CD4-positive, alpha-beta T cell treated with Interleukin-6 for 4 hours (primary cell): Measurements from ENCODE around the gene KLHL8.
"Not testable (repeated sequence)": the region's sequence is repeated elsewhere in the genome, so short reads cannot be mapped to it uniquely, and the experiment has no call there.

Experiments used
- DNase-seq: peaks from one replicate; pipeline ENCODE4 v3.0.0-alpha.2; 2020; ENCODE audit warnings: mixed read lengths

KLHL8 gene

DNA sequence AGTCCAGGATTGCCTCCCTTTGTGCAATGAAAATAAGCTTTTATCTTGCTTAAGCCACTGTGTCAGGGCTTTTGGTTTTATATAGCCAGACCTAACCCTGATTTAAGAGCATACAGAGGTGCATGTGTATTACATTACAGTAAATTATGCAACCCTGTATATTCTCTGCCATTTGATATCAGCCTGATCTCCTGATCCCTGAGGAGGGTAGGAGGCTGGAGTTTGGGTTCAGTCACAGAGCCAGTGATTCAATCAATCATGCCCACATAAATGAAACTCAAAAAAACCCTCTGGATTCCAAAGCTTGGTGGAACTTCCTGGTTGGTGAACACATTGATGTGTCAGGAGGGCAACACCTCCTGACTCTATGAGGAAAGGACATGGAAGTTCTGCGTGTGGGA, 7.3 kb upstream of the KLHL8 start:
- no peak for DNase-seq

DNA sequence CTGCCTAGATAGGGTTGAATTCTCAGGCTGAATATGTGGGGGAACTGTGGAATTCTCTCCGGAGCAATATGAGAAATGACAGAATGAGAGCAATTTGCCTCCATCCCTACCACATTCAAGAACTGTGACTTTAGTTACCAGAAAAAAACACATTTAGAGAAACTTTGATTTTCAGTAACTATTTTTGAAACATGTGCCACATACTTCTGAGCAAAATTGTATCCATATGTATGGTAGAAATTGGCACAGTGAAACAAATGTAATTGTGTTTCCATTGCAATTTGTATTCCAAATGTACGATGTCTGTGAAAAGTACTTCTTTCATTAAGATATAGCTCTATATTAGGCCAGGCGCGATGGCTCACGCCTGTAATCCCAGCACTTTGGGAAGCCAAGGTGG, 5.5 kb upstream of the KLHL8 start:
- DNase-seq, result no peak

DNA sequence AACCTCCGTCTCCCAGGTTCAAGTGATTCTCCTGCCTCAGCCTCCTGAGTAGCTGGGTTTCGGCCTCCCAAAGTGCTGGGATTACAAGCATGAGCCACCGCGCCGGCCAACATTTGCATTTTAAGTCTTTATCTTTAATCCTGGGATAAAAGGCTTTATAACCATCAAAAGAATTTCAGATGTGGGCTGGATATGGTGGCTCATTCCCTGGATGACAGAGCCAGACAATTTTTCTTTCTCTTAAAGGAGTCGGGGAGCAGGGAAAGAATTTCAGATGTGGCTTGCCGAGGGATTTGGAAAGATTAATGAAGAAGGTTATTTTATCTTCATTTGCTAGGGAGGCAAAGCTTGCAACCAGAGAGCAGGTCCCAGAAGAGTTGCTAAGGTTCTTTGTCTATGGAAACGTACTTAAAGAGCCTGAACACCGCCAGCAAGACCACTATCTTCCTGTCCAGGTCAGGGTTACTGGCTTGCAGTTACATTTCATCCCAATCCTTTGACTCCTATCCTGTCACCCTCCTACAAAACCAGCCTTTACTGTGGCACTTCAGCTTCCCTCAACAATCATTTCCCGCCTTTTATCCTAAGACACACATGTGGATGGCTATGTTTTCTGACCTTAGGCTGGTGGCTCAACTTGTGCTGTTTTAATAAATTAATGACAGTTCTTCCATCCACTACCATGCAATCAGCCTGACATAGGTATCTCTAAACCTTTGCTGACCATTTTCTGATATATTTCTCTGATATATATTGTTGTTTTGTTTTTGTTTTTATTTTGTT, 3.9 kb upstream of the KLHL8 start:
- no peak for DNase-seq

DNA sequence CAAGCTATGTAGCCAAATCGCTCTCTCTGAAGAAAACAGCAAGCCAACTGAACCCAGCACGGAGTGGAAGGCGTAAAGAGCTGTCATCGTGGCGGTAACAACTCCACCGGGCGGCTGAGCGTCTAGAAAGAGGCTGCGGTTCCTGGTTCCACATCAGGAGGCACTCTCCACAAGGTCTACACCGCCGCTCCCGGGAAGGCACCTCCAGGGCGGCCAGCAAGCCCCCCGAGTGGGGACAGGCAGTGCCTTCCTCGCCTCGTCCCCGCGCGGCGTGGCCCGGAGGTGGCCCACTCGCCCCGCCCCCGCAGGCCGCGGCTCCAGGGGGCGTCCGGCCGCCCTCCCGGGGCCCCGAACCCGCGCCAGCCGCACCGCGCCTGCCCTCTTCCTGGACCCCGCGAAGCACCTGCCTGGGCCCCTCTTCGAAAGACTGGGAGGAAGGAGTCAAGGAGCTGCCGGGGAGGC, 755 bp downstream of the KLHL8 start:
- DNase-seq, result peak; percentile 57

DNA sequence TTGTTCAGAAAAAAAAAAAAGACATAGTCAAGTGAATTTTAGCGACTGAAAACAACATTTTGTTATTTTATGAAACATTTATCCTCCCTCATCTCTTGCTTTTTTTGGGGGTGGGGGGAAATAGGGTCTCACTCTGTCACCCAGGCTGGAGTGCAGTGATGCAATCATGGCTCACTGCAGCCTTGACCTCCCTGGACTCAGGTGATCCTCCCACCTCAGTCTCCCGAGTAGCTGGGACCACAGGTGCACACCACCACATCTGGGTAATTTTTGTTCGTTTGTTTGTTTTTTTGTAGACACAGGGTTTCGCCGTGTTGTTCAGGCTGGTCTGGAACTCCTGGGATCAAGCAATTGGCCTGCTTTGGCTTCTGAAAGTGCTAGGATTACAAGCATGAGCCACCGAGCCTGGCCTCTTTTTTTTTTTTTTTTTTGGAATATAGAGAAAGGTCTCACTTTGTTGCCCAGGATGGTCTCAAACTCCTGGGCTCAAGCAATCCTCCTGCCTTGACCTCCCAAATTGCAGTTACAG, 3.1 kb downstream of the KLHL8 start:
- DNase-seq, result not testable (repeated sequence)

DNA sequence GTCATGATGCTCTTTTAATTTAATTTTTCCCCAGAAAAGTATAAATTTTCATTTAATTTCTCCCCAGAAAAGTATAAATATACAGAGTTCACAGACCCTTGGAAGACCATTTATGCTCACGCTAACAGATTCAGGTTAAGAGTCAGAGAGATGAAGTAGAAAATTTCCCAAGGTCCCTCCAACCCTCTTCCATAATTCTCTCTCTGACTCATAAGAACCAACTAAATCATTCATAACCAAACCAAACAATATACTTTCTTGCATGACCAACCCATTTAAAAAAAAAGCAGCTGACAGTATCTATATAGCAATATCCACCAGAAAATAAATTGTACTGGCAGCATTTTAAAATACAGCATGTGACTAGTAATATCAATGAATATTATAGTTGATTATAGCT, 3.9 kb downstream of the KLHL8 start:
- no peak for DNase-seq

DNA sequence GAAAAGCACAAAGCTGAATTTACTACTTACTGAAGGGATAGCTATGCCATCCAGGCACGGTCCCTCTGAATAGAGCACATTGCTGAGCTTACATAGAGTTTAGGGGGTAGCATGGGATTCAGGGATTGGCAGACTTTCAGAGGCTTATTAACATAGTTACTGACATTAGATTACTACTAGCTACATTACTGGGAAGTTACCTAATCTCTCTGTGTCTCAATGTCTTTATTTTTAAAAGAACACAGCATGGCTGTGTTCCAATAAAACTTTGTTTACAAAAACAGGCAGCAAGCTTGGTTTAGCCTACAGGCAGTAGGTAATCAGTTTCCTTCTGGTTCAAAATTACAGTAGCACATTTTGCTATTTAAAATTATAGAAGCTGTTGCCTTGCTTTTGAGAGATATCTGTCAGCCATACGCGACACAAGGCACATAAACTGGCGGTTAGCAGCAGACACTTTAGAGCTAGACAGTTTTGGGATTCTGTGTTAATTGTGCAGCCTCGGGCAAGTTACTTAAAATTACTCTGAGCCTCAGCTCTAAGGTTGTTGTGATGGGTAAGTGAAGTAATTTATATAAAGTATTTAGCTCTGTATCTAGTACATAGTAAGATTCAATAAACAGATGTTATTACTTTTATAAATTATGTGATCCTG, 6.9 kb downstream of the KLHL8 start:
- no peak for DNase-seq

DNA sequence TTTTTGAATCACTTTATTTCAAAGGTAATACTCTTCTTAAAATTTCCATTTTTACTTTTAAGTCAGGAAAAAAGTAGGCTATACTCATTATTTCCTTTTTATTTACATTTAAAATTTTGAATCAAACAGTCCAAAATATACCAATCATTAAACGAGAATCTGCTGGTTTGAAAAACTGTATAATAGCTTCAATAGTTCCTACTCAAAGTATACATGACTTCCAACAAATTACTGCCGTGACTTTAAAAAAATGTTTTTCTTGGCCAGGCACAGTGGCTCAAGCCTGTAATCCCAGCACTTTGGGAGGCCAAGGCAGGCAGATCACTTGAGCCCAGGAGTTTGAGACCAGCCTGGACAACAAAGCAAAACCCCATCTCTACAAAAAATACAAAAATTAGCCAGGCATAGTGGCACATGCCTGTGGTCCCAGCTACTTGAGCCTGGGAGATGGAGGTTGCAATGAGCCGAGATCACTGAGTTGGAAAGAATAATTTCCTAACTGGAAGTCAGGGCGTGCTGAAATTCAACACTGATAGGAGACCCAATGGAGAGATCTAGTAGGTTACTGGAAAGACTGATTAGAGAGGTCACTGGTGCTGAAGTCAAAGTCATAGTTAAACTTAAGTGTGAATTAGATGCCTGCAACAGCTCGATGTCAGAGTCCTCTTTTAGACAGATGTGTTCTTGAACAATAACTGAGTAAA, 9.0 kb downstream of the KLHL8 start:
- no peak for DNase-seq

DNA sequence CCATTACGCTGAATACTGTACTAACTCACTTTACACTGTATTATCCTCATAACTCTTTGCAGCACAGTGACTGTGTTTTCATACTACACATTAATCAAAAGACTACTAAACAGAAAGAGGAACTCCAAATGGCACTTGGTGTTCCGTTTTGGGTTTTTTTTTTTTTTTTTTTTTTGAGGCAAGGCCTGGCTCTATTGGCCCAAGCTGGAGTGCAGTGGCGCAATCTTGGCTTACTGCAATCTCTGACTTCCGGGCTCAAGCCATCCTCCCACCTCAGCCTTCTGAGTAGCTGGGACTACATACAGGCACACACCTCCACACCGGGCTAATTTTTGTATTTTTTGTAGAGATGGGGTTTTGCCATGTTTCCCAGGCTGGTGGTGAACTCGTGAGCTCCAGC, 10.7 kb downstream of the KLHL8 start:
- peak; percentile 14 for DNase-seq

DNA sequence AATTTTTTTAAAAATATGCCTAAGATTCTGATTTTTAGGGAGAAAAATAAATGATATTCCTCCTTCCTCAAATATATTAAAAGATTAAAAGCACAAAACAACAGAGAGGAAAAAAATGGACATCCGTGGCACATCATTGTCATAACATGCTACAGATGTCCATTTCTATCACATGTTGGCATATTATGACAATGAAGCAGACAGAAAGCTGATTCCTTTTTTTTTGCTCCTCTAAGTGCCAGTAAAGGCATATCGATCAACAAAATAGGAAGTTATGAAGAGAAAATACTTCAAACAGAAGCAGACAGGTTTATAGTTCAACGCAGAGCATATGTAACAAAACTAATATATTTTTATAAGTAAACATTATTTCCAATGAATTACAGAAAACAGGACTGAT, 11.2 kb downstream of the KLHL8 start:
- no peak for DNase-seq

DNA sequence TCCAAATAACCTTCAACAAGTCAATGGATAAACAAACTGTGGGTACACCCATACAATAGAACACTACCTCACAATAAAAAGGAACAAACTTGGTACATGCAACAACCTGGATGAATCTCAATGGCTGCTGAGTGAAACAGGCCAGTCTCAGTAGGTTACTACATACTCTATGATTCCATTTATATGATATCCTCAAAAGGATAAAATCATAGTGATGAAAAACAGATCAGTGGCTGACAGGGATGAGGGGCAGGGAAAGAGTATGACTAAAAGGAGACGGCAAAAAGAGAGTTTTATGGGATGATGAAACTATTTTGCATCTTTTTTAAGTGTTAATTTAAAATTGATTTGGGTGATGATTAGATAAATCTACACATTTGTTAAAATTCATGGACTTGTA, 15.9 kb downstream of the KLHL8 start:
- no peak for DNase-seq

DNA sequence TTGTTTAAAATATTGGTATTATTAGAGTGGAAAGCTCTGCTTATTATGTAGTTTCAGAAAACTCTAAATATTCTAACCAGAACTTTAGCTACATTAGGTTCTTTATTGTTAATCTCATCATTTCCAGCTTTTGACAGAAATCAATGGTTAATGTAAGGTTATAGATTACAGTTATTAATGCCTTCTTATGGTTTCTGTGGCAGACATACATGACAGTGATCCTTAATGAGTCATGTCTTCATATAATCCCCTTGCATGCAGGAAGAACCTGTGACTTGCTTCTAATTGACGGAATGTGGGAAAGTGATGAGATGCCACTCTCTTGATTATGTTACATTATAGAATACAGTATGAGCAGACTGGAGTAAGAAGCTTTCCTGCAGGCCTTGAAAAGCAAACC, 23.5 kb downstream of the KLHL8 start:
- no peak for DNase-seq

DNA sequence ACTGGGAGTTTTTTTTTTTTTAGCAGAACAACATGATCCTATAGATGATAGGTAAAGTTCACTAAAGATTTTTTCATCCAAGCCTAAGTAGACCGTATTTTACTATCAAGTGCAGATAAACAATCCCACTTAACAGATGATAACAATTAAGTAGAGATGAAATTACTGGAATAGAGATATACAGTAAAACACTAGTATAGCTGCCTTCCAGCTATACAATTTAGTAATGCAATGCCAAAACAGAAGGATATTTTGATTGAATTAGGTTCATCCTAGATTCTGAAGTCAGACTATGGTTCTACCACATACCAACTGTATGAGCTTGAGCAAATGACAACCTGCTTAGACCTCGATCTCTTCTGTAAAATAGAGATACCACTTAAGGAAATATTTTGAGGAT, 24.3 kb downstream of the KLHL8 start:
- no peak for DNase-seq

DNA sequence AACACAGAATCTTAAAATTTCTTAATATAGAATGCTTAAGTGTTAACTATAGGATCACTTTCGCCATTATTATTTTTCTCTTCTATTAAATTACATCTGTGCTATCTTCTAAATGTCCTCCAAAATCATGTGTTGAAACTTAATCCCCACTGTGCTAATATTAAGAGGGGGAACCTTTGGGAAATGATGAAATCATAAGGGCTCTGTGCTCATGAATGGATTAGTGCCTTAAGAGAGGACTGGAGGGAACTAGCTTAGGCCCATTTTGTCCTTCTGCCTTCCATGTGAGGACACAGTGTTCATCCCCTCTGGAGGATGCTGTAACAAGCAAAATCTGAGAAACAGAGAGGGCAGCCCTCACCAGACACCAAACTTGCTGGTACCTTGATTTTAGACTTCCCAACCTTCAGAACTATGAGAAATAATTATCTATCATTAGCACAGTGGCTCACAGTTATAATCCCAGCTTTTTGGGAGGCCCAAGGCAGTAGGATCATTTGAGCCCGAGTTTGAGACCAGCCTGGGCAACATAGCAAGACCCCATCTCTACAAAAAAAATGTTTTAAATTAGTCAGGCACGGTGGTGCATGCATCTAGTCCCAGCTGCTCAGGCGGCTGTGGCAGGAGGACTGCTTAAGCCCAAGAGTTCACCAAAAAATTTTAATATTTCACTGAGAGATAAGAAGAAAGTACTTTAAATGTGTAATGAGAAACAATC, 26.3 kb downstream of the KLHL8 start:
- DNase-seq, result no peak

DNA sequence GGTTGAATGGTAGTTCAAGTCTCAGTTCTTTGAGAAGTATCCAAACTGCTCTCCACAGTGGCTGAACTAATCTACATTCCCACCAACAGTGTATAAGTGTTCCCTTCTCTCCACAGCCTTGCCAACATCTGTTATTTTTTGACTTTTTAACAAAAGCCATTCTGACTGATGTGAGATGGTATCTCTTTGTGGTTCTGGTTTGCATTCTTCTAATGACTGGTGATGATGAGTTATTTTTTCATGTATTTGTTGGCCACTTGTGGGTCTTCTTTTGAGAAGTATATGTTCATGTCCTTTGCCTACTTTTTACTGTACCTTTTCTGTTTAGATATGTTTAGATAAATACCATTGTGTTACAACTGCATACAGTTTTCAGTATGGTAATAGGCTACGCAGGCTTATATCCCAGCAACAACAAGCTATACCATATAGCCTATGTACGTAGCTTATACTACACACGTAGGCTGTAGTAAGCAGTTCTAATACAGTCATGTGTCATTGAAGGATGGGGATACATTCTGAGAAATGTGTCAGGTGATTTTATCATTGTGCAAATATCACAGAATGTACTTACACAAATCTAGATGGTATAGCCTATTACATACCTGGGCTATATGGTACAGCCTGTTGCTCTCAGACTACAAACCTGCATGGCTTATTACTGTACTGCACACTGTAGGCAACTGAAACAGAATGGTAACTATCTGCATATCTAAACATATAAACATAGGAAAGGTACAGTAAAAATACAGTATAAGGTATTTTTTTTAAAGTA, 28.1 kb downstream of the KLHL8 start:
- no peak for DNase-seq

DNA sequence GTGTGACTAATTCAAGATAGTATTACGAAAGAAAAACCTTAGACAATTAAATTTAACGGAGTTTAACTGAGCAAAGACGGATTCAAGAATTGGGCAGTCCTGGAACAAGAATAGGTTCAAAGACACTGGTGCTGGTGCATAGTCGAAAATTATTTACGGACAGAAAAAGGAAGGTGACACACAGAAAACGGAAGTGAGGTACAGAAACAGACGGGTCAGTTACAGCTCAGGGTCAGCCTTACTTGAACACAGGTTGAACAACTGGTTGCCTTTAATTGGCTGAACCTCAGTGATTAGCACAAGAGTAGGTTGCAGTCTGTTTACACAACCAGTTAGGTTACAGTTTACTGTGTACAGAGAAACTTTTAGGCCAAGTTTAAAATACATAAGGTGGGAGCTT, 31.5 kb downstream of the KLHL8 start:
- DNase-seq, result no peak

DNA sequence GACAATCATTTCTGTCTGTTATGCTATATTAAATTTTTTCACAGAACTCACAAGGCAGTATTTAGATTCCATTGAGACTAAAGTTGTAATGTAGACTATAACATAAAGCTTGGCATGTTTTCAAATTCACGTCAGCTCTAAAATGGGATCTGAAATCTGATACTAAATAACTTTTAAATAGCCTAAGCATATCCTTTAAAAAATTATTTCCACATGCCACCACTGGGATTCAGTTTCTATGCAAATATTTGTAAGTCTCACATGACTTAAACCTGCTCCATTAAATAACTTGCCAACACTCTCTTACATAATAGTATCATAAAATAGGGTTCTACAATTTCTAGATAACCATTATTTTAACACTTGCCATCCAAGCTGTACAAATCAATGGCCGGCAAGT, 32.4 kb downstream of the KLHL8 start:
- no peak for DNase-seq

DNA sequence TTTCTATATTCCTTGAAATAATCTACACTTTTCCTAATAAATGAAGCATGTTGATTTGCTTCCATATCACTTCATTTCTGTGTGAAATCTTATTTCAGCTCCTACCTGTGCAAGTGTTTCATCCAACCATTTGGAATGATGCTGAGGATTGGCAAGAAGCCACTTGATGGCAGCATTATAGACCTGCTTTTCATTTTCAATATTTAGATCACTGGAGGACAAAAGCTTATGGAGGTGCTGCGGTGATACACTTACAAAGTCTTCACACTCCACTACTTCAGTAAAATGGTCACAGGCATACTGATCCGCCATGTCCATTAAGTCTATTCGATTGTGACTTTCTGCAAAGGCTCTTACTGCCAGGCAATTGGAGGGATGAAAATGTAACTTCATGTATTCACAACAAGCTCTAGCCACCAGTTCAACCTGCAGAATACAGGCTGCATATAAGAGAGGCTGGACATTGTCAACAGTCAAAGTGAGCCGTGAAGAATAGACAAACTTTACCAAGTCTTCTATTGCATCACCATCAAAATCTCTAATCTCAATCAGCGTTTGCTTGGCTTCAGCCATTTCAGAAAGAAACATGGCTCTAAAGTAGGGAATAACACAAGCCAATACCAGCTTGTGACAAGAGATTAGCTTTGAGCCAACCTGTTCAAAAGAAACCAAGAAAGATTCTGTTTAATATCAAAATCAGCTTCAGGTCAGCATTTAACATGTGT, 35.1 kb downstream of the KLHL8 start:
- DNase-seq, result no peak

DNA sequence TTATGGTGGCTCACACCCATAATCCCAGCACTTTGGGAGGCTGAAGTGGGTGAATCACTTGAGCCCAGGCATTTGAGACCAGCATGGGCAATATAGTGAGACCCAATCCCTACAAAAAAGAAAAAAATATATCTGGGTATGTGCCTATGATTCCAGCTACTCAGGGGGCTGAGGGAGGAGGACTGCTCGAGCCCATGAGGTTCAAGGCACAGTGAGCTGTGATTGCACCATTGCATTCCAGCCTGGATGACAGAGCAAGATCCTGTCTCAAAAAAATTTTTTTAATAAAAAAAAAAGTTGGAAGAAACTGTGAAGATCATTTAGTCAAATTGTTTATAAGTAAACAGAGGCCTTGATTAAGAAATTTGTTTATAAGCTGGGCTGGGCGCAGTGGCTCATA, 39.7 kb downstream of the KLHL8 start:
- no peak for DNase-seq

DNA sequence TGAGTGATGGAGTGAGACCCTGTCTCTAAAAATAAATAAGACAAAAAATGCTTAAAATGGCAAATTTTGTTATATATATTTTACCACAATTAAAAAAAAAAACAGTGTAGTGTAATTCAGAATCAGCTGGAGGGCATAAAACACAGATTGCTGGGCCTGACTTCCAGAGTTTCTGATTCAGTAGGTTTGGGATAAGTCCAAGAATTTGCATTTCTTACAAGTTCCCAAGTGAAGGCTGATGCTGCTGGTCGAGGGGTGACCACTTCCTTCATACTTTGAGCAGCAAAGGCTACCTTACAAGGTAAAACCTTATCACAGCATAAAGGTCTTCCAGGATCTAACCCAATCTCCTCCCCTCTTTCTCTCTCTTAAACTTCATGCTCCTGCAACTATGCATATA, 40.7 kb downstream of the KLHL8 start:
- no peak for DNase-seq

DNA sequence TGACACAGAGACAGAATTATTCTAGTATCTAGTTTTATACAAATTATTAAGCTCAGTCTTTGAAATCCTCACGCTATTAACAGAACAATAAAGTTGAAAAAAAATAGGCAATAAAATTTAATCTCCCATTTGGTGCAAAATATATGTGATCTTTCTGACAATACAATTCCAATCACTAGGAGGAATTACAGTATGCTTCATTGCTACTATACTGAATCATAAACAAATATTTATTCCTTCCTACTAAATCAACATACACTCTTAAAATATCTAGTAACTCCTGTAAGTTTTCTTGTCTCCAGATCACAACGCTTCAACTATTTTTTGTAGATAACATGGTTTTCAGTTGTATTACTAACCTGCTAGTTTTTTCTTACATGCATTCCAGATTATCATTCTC, 45.7 kb downstream of the KLHL8 start:
- no peak for DNase-seq

DNA sequence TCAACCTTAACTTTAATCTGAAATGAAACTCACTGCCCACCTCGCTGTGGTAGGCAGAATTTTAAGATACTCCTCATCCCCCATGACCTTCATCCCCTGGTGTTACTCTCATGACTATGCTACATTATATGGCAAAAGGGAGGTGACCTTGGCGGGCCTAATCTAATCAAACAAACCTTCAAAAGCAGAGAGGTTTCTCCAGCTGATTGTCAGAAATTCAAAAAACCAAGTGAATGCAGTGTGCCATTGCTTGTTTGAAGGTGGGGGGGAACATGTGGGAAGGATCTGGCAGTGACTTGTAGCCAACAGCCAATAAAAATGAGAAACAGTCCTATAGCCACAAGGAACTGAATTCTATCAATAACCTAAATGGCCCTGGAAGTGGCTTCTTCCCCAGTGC, 48.5 kb downstream of the KLHL8 start:
- DNase-seq, result no peak
